ENCODE measurements around the gene HPCA.

HPCA gene

DNA sequence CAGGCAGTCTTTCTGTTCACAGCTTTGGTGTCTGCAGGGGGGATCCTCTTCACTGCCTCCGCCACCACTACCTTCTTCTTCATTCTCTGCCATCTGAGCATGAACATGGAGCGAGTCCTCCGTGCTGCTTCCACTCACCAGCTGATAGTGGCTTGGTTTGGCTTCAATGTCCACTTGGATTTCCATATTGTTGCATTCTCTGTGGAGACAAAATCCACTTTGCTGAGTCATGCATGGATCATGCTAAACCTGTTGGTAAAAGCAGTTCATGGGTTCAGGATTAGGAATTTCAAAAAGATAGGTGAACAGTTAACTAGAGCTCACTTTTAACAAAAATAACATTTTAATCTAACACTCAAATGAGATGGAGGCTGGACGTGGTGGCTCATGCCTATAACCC, 50.8 kb downstream of the HPCA start:
- TF ChIP-seq SPI1 (IDR thresholded peaks at IDR 0.05; ENCODE audit: low read depth, low read length): no peak
- TF ChIP-seq TAF1 (IDR thresholded peaks at IDR 0.05; ENCODE audit: low read depth, low read length): no peak
- TF ChIP-seq POLR2A (IDR thresholded peaks at IDR 0.05; ENCODE audit: low read depth, low read length): no peak
- TF ChIP-seq POU2F2 (IDR thresholded peaks at IDR 0.05; ENCODE audit: low read depth, low read length): no peak
- TF ChIP-seq POLR2AphosphoS5 (IDR thresholded peaks at IDR 0.05; ENCODE audit: low read depth, low read length): no peak
- TF ChIP-seq PAX5 (IDR thresholded peaks at IDR 0.05; ENCODE audit: insufficient read depth, low read length, severe bottlenecking): no peak
- FAIRE-seq: no peak

GRCh38 chr1:32939655-32940371, 53.5 kb downstream of the HPCA start:
- DNase-seq (ENCODE audit: insufficient read length, low spot score) (no peak), FAIRE-seq (no peak)
- TF ChIP-seq SPI1 (IDR thresholded peaks at IDR 0.05; ENCODE audit: low read depth, low read length) (no peak), PAX5 (IDR thresholded peaks at IDR 0.05; ENCODE audit: insufficient read depth, low read length, severe bottlenecking) (no peak), POLR2AphosphoS5 (IDR thresholded peaks at IDR 0.05; ENCODE audit: low read depth, low read length) (no peak)

More for the DNA sequence above, 50.8 kb downstream of the HPCA start:
- DNase-seq (ENCODE audit: insufficient read length, low spot score): no peak

DNA sequence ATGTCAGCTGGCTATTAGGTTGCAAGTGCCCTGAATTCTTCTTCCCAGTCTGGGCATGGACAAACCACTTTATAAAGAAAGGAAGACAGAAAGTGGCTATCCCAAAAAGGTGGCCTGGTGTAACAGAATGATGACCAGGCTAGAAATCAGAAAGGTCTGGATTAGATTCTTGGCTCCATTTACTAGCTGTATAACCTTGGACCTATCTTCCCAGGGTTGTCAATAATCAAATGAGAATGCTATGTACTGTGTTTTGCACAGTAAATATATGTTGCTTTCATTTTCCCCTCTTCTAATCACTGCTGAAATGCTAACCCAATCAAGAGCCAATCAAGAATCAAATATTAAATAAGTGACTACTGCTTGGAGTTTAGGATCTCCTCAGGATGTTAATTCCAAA, 57.9 kb downstream of the HPCA start:
- FAIRE-seq (no peak), DNase-seq (ENCODE audit: insufficient read length, low spot score) (no peak)
- TF ChIP-seq PAX5 (IDR thresholded peaks at IDR 0.05; ENCODE audit: insufficient read depth, low read length, severe bottlenecking) (no peak), SPI1 (IDR thresholded peaks at IDR 0.05; ENCODE audit: low read depth, low read length) (no peak), TAF1 (IDR thresholded peaks at IDR 0.05; ENCODE audit: low read depth, low read length) (no peak), POLR2AphosphoS5 (IDR thresholded peaks at IDR 0.05; ENCODE audit: low read depth, low read length) (no peak), POLR2A (IDR thresholded peaks at IDR 0.05; ENCODE audit: low read depth, low read length) (no peak), POU2F2 (IDR thresholded peaks at IDR 0.05; ENCODE audit: low read depth, low read length) (no peak)
